HCT116 (cell line): Measurements from ENCODE around the gene TEX2. TPM values are rescaled to one million over a fixed set of nuclear protein-coding genes. Genes with fewer than 3 reads are reported as not detected.

ENCODE experiments used
- ATAC-seq: fragments of 200-7000 bp; cut with Tn5 transposase; 2 replicates; pipeline ENCODE4 v1.9.1; 2020; ENCODE audit warnings: mild to moderate bottlenecking, moderate library complexity
- BruUV-seq: library from RNA; stranded (reverse); fragments of 400-500 nt; replicated peaks from 2 replicates; lab custom pipeline; 2021; lab: Mats Ljungman, UMichigan
- CTCF ChIA-PET: fragments of 300-600 bp; sonication (Branson Sonifier 250); formaldehyde crosslinking; loops from one replicate; lab custom pipeline; 2021; ENCODE audit warnings: antibody characterized with exemption; lab: Charles Lee
- POLR2A ChIA-PET: fragments of 300-600, 350-600 bp; sonication (Branson Sonifier 250); formaldehyde crosslinking; loops from one replicate; lab custom pipeline; 2021; ENCODE audit warnings: antibody characterized with exemption; lab: Charles Lee
- RAD21 ChIA-PET, 2 experiments: fragments of 300-600 bp; sonication (Branson Sonifier 250); formaldehyde crosslinking; loops; one replicate each; lab custom pipeline; 2023; ENCODE audit warnings: low total read pairs in 2 of 2; ENCODE audit not compliant: uncharacterized antibody in 2 of 2, unreplicated experiment in 2 of 2, low non-redundant PET in 1 of 2; lab: Charles Lee
- DNase-seq: peaks from one replicate; pipeline ENCODE4 v3.0.0-alpha.2; 2010; ENCODE audit warnings: low read depth, low spot score
- H2AFZ ChIP-seq: fragments of 200-600 bp; shearing (Covaris generic), sonication (generic); 2 replicates; pipeline ENCODE4 v1.6.1; 2017; ENCODE audit warnings: low read depth, mixed run types, mixed read lengths, antibody characterized with exemption, low read length; ENCODE audit not compliant: poor library complexity, severe bottlenecking
- H3K27ac ChIP-seq: 2 replicates; pipeline ENCODE4 v1.5.1; 2012; ENCODE audit warnings: low read depth, low read length
- H3K27me3 ChIP-seq: fragments of 200-600 bp; sonication (generic); 2 replicates; pipeline ENCODE4 v1.6.1; 2016; ENCODE audit warnings: mixed run types, low read length, mixed read lengths; ENCODE audit not compliant: insufficient read depth
- H3K36me3 ChIP-seq, 2 experiments: fragments of 200-500 bp in 1 of 2; fragments of 200-600 bp in 1 of 2; sonication (Bioruptor generic) in 1 of 2; sonication (generic) in 1 of 2; 2 replicates each; pipeline versions ENCODE4 v1.5.1 to v1.6.1; 2014 to 2016; ENCODE audit warnings: low read length in 2 of 2, inconsistent platforms in 1 of 2, mixed read lengths in 1 of 2, mixed run types in 1 of 2; ENCODE audit not compliant: insufficient read depth in 2 of 2, control insufficient read depth in 1 of 2
- H3K4me1 ChIP-seq, 2 experiments: fragments of 200-600 bp in 1 of 2; sonication (generic) in 1 of 2; 2 replicates each; pipeline versions ENCODE4 v1.5.1 to v1.6.1; 2012 to 2017; ENCODE audit warnings: low read length in 2 of 2, inconsistent platforms in 1 of 2, mild to moderate bottlenecking in 1 of 2, mixed read lengths in 1 of 2, mixed run types in 1 of 2, moderate library complexity in 1 of 2; ENCODE audit not compliant: insufficient read depth in 2 of 2, control insufficient read depth in 1 of 2
- H3K4me2 ChIP-seq: fragments of 200-600 bp; sonication (generic); 2 replicates; pipeline ENCODE4 v1.6.1; 2017; ENCODE audit warnings: mixed run types, low read length, mixed read lengths
- H3K4me3 ChIP-seq, 2 experiments: fragments of 200-600 bp in 1 of 2; sonication (generic) in 1 of 2; replicated peaks in 1 of 2; 2 replicates each; pipeline ENCODE4 v1.5.1; 2011 to 2016; ENCODE audit warnings: low read length in 2 of 2, control low read depth in 1 of 2, low read depth in 1 of 2, mild to moderate bottlenecking in 1 of 2, mixed read lengths in 1 of 2, mixed run types in 1 of 2
- H3K79me2 ChIP-seq: fragments of 200-600 bp; sonication (generic); 2 replicates; pipeline ENCODE4 v1.6.1; 2017; ENCODE audit warnings: mild to moderate bottlenecking, mixed run types, low read length, moderate library complexity, mixed read lengths; ENCODE audit not compliant: insufficient read depth
- H3K9ac ChIP-seq: fragments of 200-600 bp; sonication (generic); 2 replicates; pipeline ENCODE4 v1.6.1; 2016; ENCODE audit warnings: low read length, mixed read lengths
- H3K9me2 ChIP-seq: fragments of 200-600 bp; sonication (generic), shearing (Covaris generic); 2 replicates; pipeline ENCODE4 v1.6.1; 2017; ENCODE audit warnings: mixed run types, mild to moderate bottlenecking, moderate library complexity; ENCODE audit not compliant: insufficient read depth
- H3K9me3 ChIP-seq, 2 experiments: fragments of 200-500 bp in 1 of 2; fragments of 200-600 bp in 1 of 2; sonication (Bioruptor generic) in 1 of 2; sonication (generic) in 1 of 2; 2 replicates each; pipeline ENCODE4 v1.6.1; 2014 to 2017; ENCODE audit warnings: low read length in 2 of 2, mixed read lengths in 2 of 2, inconsistent platforms in 1 of 2, low read depth in 1 of 2, mild to moderate bottlenecking in 1 of 2, mixed run types in 1 of 2, moderate library complexity in 1 of 2; ENCODE audit not compliant: control insufficient read depth in 1 of 2, insufficient read depth in 1 of 2
- H4K20me1 ChIP-seq: fragments of 200-600 bp; sonication (generic), shearing (Covaris generic); 2 replicates; pipeline ENCODE4 v1.6.1; 2017; ENCODE audit warnings: mixed run types, mild to moderate bottlenecking, moderate library complexity; ENCODE audit not compliant: insufficient read depth
- CBX3 ChIP-seq: IDR thresholded peaks from 2 replicates; pipeline ENCODE4 v1.6.1; 2012; ENCODE audit warnings: low read depth
- CEBPB ChIP-seq: IDR thresholded peaks from 2 replicates; pipeline ENCODE4 v1.6.1; 2012; ENCODE audit warnings: low read depth
- ELF1 ChIP-seq: IDR thresholded peaks from 2 replicates; pipeline ENCODE4 v1.6.1; 2012; ENCODE audit warnings: low read depth, borderline replicate concordance
- EZH2 ChIP-seq: fragments of 200-600 bp; sonication (generic); IDR thresholded peaks from 2 replicates; pipeline ENCODE4 v1.6.1; 2017; ENCODE audit warnings: antibody characterized with exemption, mixed run types
- FOSL1 ChIP-seq: IDR thresholded peaks from 2 replicates; pipeline ENCODE4 v1.6.1; 2012; ENCODE audit warnings: low read depth
- JUND ChIP-seq: IDR thresholded peaks from 2 replicates; pipeline ENCODE4 v1.6.1; 2012
- POLR2AphosphoS5 ChIP-seq: IDR thresholded peaks from 2 replicates; pipeline ENCODE4 v1.6.1; 2011; ENCODE audit warnings: mild to moderate bottlenecking, low read depth, low read length, moderate library complexity
- RAD21 ChIP-seq: IDR thresholded peaks from 2 replicates; pipeline ENCODE4 v1.6.1; 2012; ENCODE audit warnings: low read depth, mild to moderate bottlenecking
- SP1 ChIP-seq: IDR thresholded peaks from 2 replicates; pipeline ENCODE4 v1.6.1; 2012; ENCODE audit warnings: low read depth
- intact Hi-C: fragments of 100-400 bp; cut with micrococcal nuclease; formaldehyde crosslinking; loops from 2 replicates; pipeline ENCODE4 v1.10.0; 2022
- total RNA-seq: library from RNA; stranded (reverse); gene quantifications from one replicate; pipeline ENCODE4 v1.2.1, GENCODE V29; 2021; ENCODE audit not compliant: unreplicated experiment
- TF ChIP-seq, protein P1 (sequence below): IDR thresholded peaks from 2 replicates; pipeline ENCODE4 v1.6.1; 2011; ENCODE audit warnings: mild to moderate bottlenecking, low read length, moderate library complexity; ENCODE audit not compliant: insufficient replicate concordance; ENCODE audit errors: extremely low read depth
- TF ChIP-seq, protein P2 (sequence below): IDR thresholded peaks from 2 replicates; pipeline ENCODE4 v1.6.1; 2012

Gene TEX2
- total RNA-seq, 1 experiment from 2014 or later: 24.6 TPM

DNA sequence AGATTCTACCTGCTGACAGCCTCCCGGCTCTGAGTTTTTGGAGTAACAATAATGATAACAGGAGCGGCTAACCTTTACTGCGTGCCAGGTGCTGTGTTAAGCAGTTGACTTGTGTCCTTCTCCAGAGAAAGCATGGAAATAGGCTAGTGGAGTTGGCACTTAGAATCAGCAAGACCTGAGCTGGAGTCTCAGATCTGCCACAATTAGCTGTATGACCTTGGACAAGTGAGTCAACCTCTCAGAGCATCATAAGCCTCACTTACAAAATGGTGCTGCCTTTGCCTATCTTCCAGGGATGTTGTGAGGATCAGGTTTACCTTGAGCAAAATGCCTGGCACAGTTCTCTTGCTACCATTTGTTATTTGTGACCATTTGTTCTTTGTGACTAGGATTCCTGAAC, 32.1 kb upstream of the TEX2 start:
- Histone ChIP-seq H3K27ac (no peak overlapping the region), H3K79me2 (no peaks in the 10 kb centered on the region), H2AFZ (no peak overlapping the region), H3K9me3 (peaks cover 7 to 11% of the 10 kb centered on the region in 2 experiments; a peak in 3 of 4 replicates), H3K36me3 (no peaks in the 10 kb centered on the region), H4K20me1 (no peaks in the 10 kb centered on the region), H3K9ac (no peak overlapping the region), H3K9me2 (no peaks in the 10 kb centered on the region), H3K4me2 (no peak overlapping the region), H3K4me3 (no peak overlapping the region), H3K27me3 (no peaks in the 10 kb centered on the region), H3K4me1 (no peaks in the 10 kb centered on the region)
- no peak for ATAC-seq
- no peak for TF ChIP-seq ELF1
- TF ChIP-seq, protein P1, sequence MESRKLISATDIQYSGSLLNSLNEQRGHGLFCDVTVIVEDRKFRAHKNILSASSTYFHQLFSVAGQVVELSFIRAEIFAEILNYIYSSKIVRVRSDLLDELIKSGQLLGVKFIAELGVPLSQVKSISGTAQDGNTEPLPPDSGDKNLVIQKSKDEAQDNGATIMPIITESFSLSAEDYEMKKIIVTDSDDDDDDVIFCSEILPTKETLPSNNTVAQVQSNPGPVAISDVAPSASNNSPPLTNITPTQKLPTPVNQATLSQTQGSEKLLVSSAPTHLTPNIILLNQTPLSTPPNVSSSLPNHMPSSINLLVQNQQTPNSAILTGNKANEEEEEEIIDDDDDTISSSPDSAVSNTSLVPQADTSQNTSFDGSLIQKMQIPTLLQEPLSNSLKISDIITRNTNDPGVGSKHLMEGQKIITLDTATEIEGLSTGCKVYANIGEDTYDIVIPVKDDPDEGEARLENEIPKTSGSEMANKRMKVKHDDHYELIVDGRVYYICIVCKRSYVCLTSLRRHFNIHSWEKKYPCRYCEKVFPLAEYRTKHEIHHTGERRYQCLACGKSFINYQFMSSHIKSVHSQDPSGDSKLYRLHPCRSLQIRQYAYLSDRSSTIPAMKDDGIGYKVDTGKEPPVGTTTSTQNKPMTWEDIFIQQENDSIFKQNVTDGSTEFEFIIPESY: no peak
- TF ChIP-seq FOSL1: no peak
- no peak for TF ChIP-seq SP1
- TF ChIP-seq JUND: no peak
- TF ChIP-seq RAD21: no peak
- TF ChIP-seq, protein P2, sequence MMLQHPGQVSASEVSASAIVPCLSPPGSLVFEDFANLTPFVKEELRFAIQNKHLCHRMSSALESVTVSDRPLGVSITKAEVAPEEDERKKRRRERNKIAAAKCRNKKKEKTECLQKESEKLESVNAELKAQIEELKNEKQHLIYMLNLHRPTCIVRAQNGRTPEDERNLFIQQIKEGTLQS: no peak
- TF ChIP-seq EZH2: no peak
- no peak for TF ChIP-seq CBX3
- TF ChIP-seq CEBPB: no peak
- TF ChIP-seq POLR2AphosphoS5: no peak
- ChIA-PET POLR2A (no interaction called here), CTCF (no interaction called here), RAD21 (no interaction called here)
- BruUV-seq: no TSS peak
- intact Hi-C loops: no loop called here
- DNase-seq: no peak
